Liver (tissue), 9 donors: ENCODE data around the gene NDUFAF5. TPM values are rescaled to one million over a fixed set of nuclear protein-coding genes. Genes with fewer than 3 reads are reported as not detected.
A peak's percentile ranks its signal among the peaks of the same experiment; 100 is the strongest.

Experiments
- DNase-seq: peaks from one replicate; pipeline ENCODE4 v3.0.0-alpha.2; 2017; ENCODE audit warnings: low spot score
- H3K27ac ChIP-seq, 2 donors: one replicate each; pipeline ENCODE4 v1.7.0; 2013; ENCODE audit warnings: inconsistent platforms in 2 of 2, low read length in 2 of 2, control low read depth in 1 of 2, low read depth in 1 of 2, mild to moderate bottlenecking in 1 of 2
- H3K27me3 ChIP-seq, 4 donors: one replicate each; pipeline versions ENCODE4 v1.6.1 to v1.7.0; 2013; ENCODE audit warnings: low read length in 3 of 4, inconsistent platforms in 1 of 4, mild to moderate bottlenecking in 1 of 4, moderate library complexity in 1 of 4; ENCODE audit not compliant: control insufficient read depth in 4 of 4, insufficient read depth in 4 of 4
- H3K36me3 ChIP-seq, 4 donors: one replicate each; pipeline versions ENCODE4 v1.6.1 to v1.7.0; 2013; ENCODE audit warnings: low read length in 3 of 4, mild to moderate bottlenecking in 3 of 4, low read depth in 1 of 4, moderate library complexity in 1 of 4; ENCODE audit not compliant: control insufficient read depth in 4 of 4, insufficient read depth in 3 of 4
- H3K4me1 ChIP-seq, 4 donors: one replicate each; pipeline versions ENCODE4 v1.6.1 to v1.7.0; 2013; ENCODE audit warnings: low read length in 3 of 4, mild to moderate bottlenecking in 3 of 4, moderate library complexity in 1 of 4; ENCODE audit not compliant: control insufficient read depth in 4 of 4, insufficient read depth in 4 of 4
- H3K4me3 ChIP-seq, 3 donors: one replicate each; pipeline versions ENCODE4 v1.6.1 to v1.7.0; 2013; ENCODE audit warnings: low read length in 3 of 3, control low read depth in 1 of 3, low read depth in 1 of 3, mild to moderate bottlenecking in 1 of 3
- H3K9ac ChIP-seq, 2 donors: one replicate each; pipeline ENCODE4 v1.7.0; 2013; ENCODE audit warnings: low read length in 2 of 2, mild to moderate bottlenecking in 2 of 2, moderate library complexity in 2 of 2, control low read depth in 1 of 2, low read depth in 1 of 2
- H3K9me3 ChIP-seq, 4 donors: one replicate each; pipeline versions ENCODE4 v1.6.1 to v1.7.0; 2013; ENCODE audit warnings: low read length in 3 of 4; ENCODE audit not compliant: control insufficient read depth in 4 of 4
- ATF3 ChIP-seq: IDR thresholded peaks from 2 replicates; pipeline ENCODE4 v1.6.1; 2016; ENCODE audit warnings: antibody characterized with exemption
- CTCF ChIP-seq: fragments of 150-350 bp; IDR thresholded peaks from 2 replicates; pipeline ENCODE4 v1.5.1; 2017; ENCODE audit warnings: improper control_type of control experiment, low read depth, low read length; ENCODE audit not compliant: missing input control
- EGR1 ChIP-seq, 2 donors: IDR thresholded peaks; 2 replicates each; pipeline ENCODE4 v1.6.1; 2016 to 2018; ENCODE audit warnings: antibody characterized with exemption in 2 of 2, low read depth in 2 of 2
- FOXA1 ChIP-seq: IDR thresholded peaks from 2 replicates; pipeline ENCODE4 v1.6.1; 2016; ENCODE audit warnings: antibody characterized with exemption
- FOXA2 ChIP-seq: IDR thresholded peaks from 2 replicates; pipeline ENCODE4 v1.6.1; 2016; ENCODE audit warnings: antibody characterized with exemption
- GABPA ChIP-seq, 2 donors: IDR thresholded peaks in 1 of 2; conservative IDR thresholded peaks in 1 of 2; 2 replicates each; pipeline ENCODE4 v1.6.1; 2016; ENCODE audit warnings: antibody characterized with exemption in 2 of 2, mild to moderate bottlenecking in 1 of 2, moderate library complexity in 1 of 2
- HNF4A ChIP-seq, 2 donors: conservative IDR thresholded peaks; 2 replicates each; pipeline ENCODE4 v1.6.1; 2016; ENCODE audit warnings: antibody characterized with exemption in 2 of 2, mild to moderate bottlenecking in 2 of 2
- HNF4G ChIP-seq: IDR thresholded peaks from 2 replicates; pipeline ENCODE4 v1.6.1; 2016; ENCODE audit warnings: antibody characterized with exemption
- JUND ChIP-seq, 2 donors: IDR thresholded peaks; 2 replicates each; pipeline ENCODE4 v1.6.1; 2016; ENCODE audit warnings: antibody characterized with exemption in 2 of 2
- MAX ChIP-seq: IDR thresholded peaks from 2 replicates; pipeline ENCODE4 v1.6.1; 2016; ENCODE audit warnings: antibody characterized with exemption
- RAD21 ChIP-seq, 2 donors: IDR thresholded peaks; 2 replicates each; pipeline ENCODE4 v1.6.1; 2016; ENCODE audit warnings: antibody characterized with exemption in 2 of 2, mild to moderate bottlenecking in 2 of 2
- SP1 ChIP-seq: IDR thresholded peaks from 2 replicates; pipeline ENCODE4 v1.6.1; 2018; ENCODE audit warnings: antibody characterized with exemption, mild to moderate bottlenecking
- TAF1 ChIP-seq: conservative IDR thresholded peaks from 2 replicates; pipeline ENCODE4 v1.6.1; 2016; ENCODE audit warnings: antibody characterized with exemption, mild to moderate bottlenecking
- YY1 ChIP-seq: IDR thresholded peaks from 2 replicates; pipeline ENCODE4 v1.6.1; 2016; ENCODE audit warnings: antibody characterized with exemption, mild to moderate bottlenecking
- ZBTB33 ChIP-seq: IDR thresholded peaks from 2 replicates; pipeline ENCODE4 v1.6.1; 2016; ENCODE audit warnings: antibody characterized with exemption
- WGBS: extraction: QIAGEN DNeasy Blood & Tissue Kit; methylation state at CpG from one replicate; pipeline ENCODE4 v1.1.7; 2013; 5-methylcytosine and 5-hydroxymethylcytosine counted together
- polyA plus RNA-seq, 2 donors: library from polyadenylated mRNA; stranded (reverse) in 1 of 2; unstranded in 1 of 2; fragments of 200-250 nt in 1 of 2; fragments of >200 nt in 1 of 2; fragmentation: Nextera tagmentation in 1 of 2; extraction: Ambion mirVana in 1 of 2; gene quantifications; one replicate each; pipeline versions ENCODE4 v1.2.1 to v1.2.3, GENCODE V29; 2013 to 2015
- total RNA-seq, 2 donors: library from RNA; depleted of rRNA; stranded (reverse); fragments of >200 nt; gene quantifications; one replicate each; pipeline ENCODE4 v1.2.3, GENCODE V29; 2014
- donor health status: healthy.
- donor health status: healthy.
- donor health status: healthy.
- donor health status: healthy.
- donor health status: healthy.

The NDUFAF5 gene
- total and polyA plus RNA-seq, 4 donors: 6.6 to 15.9 (median 12.3) TPM

GRCh38 chr20:13814672-13815071 is 29.8 kb downstream of the NDUFAF5 start:
- no peak overlapping the region for H3K4me3 ChIP-seq

GRCh38 chr20:13816757-13817156 is 31.9 kb downstream of the NDUFAF5 start:
- H3K9ac ChIP-seq: no peak overlapping the region
- H3K9me3 ChIP-seq: no peaks in the 10 kb centered on the region
- peaks cover 5 to 33% (median 26%) of the 10 kb centered on the region in 4 donors for H3K36me3 ChIP-seq
- DNase-seq: no peak
- H3K4me1 ChIP-seq: peaks cover 0 to 19% (median 17%) of the 10 kb centered on the region in 4 donors
- WGBS: 82% methylated on average over 3 of the region's 3 CpGs
- TF ChIP-seq YY1 (no peak), GABPA (IDR thresholded peaks at IDR 0.05 in 1 of 2, conservative IDR thresholded peaks at IDR 0.05 in 1 of 2) (no peak), JUND (IDR thresholded peaks at IDR 0.05) (no peak)
- no peaks in the 10 kb centered on the region for H3K27me3 ChIP-seq
- H3K4me3 ChIP-seq: no peak overlapping the region
- no peak overlapping the region for H3K27ac ChIP-seq

More at GRCh38 chr20:13814672-13815071, 29.8 kb downstream of the NDUFAF5 start:
- TF ChIP-seq RAD21 (IDR thresholded peaks at IDR 0.05) (no peak), HNF4A (conservative IDR thresholded peaks at IDR 0.05) (peak in 1 of 2 donors; percentile 63), TAF1 (no peak)
- Histone ChIP-seq H3K4me1 (peaks cover 0 to 19% (median 17%) of the 10 kb centered on the region in 4 donors), H3K9ac (no peak overlapping the region), H3K27me3 (no peaks in the 10 kb centered on the region), H3K27ac (peak overlapping the region in 1 of 2 donors; percentile 48), H3K36me3 (peaks cover 9 to 54% (median 41%) of the 10 kb centered on the region in 4 donors), H3K9me3 (no peaks in the 10 kb centered on the region)
- DNase-seq: no peak
- WGBS: 74% methylated on average over 4 of the region's 4 CpGs

GRCh38 chr20:13817342-13817741 is 32.5 kb downstream of the NDUFAF5 start:
- Histone ChIP-seq H3K27me3 (no peaks in the 10 kb centered on the region), H3K4me1 (peaks cover 0 to 19% (median 17%) of the 10 kb centered on the region in 4 donors), H3K27ac (no peak overlapping the region), H3K4me3 (no peak overlapping the region), H3K9ac (no peak overlapping the region), H3K9me3 (no peaks in the 10 kb centered on the region), H3K36me3 (peaks cover 5 to 28% (median 21%) of the 10 kb centered on the region in 4 donors)
- TF ChIP-seq JUND (IDR thresholded peaks at IDR 0.05): no peak
- no peak for TF ChIP-seq FOXA1
- no peak for TF ChIP-seq ZBTB33
- TF ChIP-seq MAX: no peak
- no peak for TF ChIP-seq TAF1
- no peak for DNase-seq

- Histone ChIP-seq H3K4me1 (peaks cover 0 to under 1% (median under 1%) of the 10 kb centered on the region in 4 donors), H3K36me3 (peaks cover 5 to 25% (median 16%) of the 10 kb centered on the region in 4 donors), H3K27ac (peak overlapping the region in 1 of 2 donors; percentile 14), H3K9ac (no peak overlapping the region), H3K27me3 (no peaks in the 10 kb centered on the region), H3K9me3 (no peaks in the 10 kb centered on the region), H3K4me3 (no peak overlapping the region)
- DNase-seq: no peak
- 28% methylated on average over 5 of the region's 5 CpGs for WGBS
- TF ChIP-seq EGR1 (IDR thresholded peaks at IDR 0.05; ENCODE audit: low read depth in 2 of 2): no peak
- no peak for TF ChIP-seq TAF1
- no peak for TF ChIP-seq FOXA1
- peak; percentile 65 for TF ChIP-seq CTCF
- no peak for TF ChIP-seq ATF3
- TF ChIP-seq HNF4A (conservative IDR thresholded peaks at IDR 0.05): no peak
- no peak for TF ChIP-seq GABPA (IDR thresholded peaks at IDR 0.05 in 1 of 2, conservative IDR thresholded peaks at IDR 0.05 in 1 of 2)
- no peak for TF ChIP-seq MAX
- no peak for TF ChIP-seq SP1
- no peak for TF ChIP-seq ZBTB33
- TF ChIP-seq FOXA2: peak; percentile 33
- TF ChIP-seq HNF4G: no peak
- TF ChIP-seq YY1: peak; percentile 27
Observed at GRCh38 chr20:13819885-13820645, 35.2 kb downstream of the NDUFAF5 start.
